Hematopoietic multipotent progenitor cell treated with erythropoietin and hydrocortisone succinate and interleukin-3 and kit ligand, for 15 days (in vitro differentiated cells): ENCODE results near the gene TMEM128.
"Not testable (repeated sequence)": the region's sequence is repeated elsewhere in the genome, so short reads cannot be mapped to it uniquely, and the experiment has no call there.

Source experiments
- DNase-seq: peaks from one replicate; pipeline ENCODE4 v3.0.0-alpha.2; 2015; ENCODE audit warnings: low spot score

Gene TMEM128

GRCh38 chr4:4248029-4248884 is at the start of gene TMEM128:
Gene TMEM128 (minus strand): TSS chr4:4248223. CDS start chr4:4248202, 21 bp downstream.
- peak; percentile 96 for DNase-seq

GRCh38 chr4:4296283-4296846 is 48.3 kb upstream of the TMEM128 start:
- DNase-seq: no peak

- DNase-seq: no peak
Observed at GRCh38 chr4:4293279-4293678, 45.3 kb upstream of the TMEM128 start.

GRCh38 chr4:4289941-4290850 is 42.2 kb upstream of the TMEM128 start, which contains the start of the genes LYAR and ZBTB49:
Gene LYAR (minus strand): TSS chr4:4290154. CDS start chr4:4283742, 6,412 bp downstream.
Gene ZBTB49 (plus strand): TSS chr4:4290251. CDS start chr4:4299946, 9,695 bp downstream.
- peak; percentile 94 for DNase-seq

GRCh38 chr4:4289597-4289940 is 41.5 kb upstream of the TMEM128 start:
- no peak for DNase-seq

GRCh38 chr4:4289055-4289454 is 41.0 kb upstream of the TMEM128 start:
- DNase-seq: no peak

GRCh38 chr4:4288098-4288497 is 40.1 kb upstream of the TMEM128 start:
- DNase-seq: no peak

- peak; percentile 47 for DNase-seq
Observed at GRCh38 chr4:4284827-4285618, 37.0 kb upstream of the TMEM128 start.

- DNase-seq: no peak
Observed at GRCh38 chr4:4281787-4282186, 33.8 kb upstream of the TMEM128 start.

- DNase-seq: no peak
Observed at GRCh38 chr4:4277531-4277930, 29.5 kb upstream of the TMEM128 start.

- no peak for DNase-seq
Observed at GRCh38 chr4:4274226-4274625, 26.2 kb upstream of the TMEM128 start.

- DNase-seq: no peak
Observed at GRCh38 chr4:4271912-4272311, 23.9 kb upstream of the TMEM128 start.

GRCh38 chr4:4270529-4270928 is 22.5 kb upstream of the TMEM128 start:
- no peak for DNase-seq

GRCh38 chr4:4269856-4270255 is 21.8 kb upstream of the TMEM128 start:
- DNase-seq: no peak

GRCh38 chr4:4269331-4269731 is 21.3 kb upstream of the TMEM128 start:
- DNase-seq: no peak

- DNase-seq: no peak
Observed at GRCh38 chr4:4268776-4269175, 20.8 kb upstream of the TMEM128 start.

GRCh38 chr4:4267981-4268380 is 20.0 kb upstream of the TMEM128 start:
- DNase-seq: no peak

- peak; percentile 33 for DNase-seq
Observed at GRCh38 chr4:4260185-4260751, 12.2 kb upstream of the TMEM128 start.

GRCh38 chr4:4259484-4260100 is 11.6 kb upstream of the TMEM128 start:
- no peak for DNase-seq

GRCh38 chr4:4257705-4258104 is 9.7 kb upstream of the TMEM128 start:
- DNase-seq: not testable (repeated sequence)

GRCh38 chr4:4256799-4257198 is 8.8 kb upstream of the TMEM128 start:
- DNase-seq: no peak
